ENCODE data around the gene TTC12. TPM values are rescaled to one million over a fixed set of nuclear protein-coding genes. Genes with fewer than 3 reads are reported as not detected.

TTC12 gene
- total RNA-seq, 2 experiments from 2014 or later = 3.6 to 3.9 TPM

- DNase-seq (ENCODE audit: low spot score) = no peak
- H3K4me3 ChIP-seq (ENCODE audit: low read depth, low read length, poor library complexity, severe bottlenecking) = no peak overlapping the region
- intact Hi-C loops (cut with micrococcal nuclease; ENCODE audit: unreplicated experiment) = no loop called here
- H3K4me1 ChIP-seq (ENCODE audit: insufficient read depth, low read length, poor library complexity, severe bottlenecking) = no peaks in the 10 kb centered on the region
- H3K27ac ChIP-seq (ENCODE audit: low read depth, low read length, poor library complexity, severe bottlenecking) = no peak overlapping the region
- ChIA-PET CTCF (ENCODE audit: unreplicated experiment) (no interaction called here), POLR2A (interaction anchor here (0.6 kb wide), 1 partner anchor 1703 kb away, joined by 5 read pairs; no protein-coding TSS in a partner anchor)
- no TSS peak for BruUV-seq (replicated peaks)
- H3K36me3 ChIP-seq (ENCODE audit: insufficient read depth, low read length) = no peaks in the 10 kb centered on the region
- no peaks in the 10 kb centered on the region for H3K79me2 ChIP-seq (ENCODE audit: insufficient read depth, low read depth, low read length)
- H2AFZ ChIP-seq (ENCODE audit: low read length) = no peak overlapping the region
- no peaks in the 10 kb centered on the region for H3K9me2 ChIP-seq (ENCODE audit: insufficient read depth, low read length)
- H3K9me3 ChIP-seq (ENCODE audit: low read length) = no peaks in the 10 kb centered on the region
- TF ChIP-seq EZH2phosphoT487 (IDR thresholded peaks at IDR 0.05; ENCODE audit: borderline replicate concordance, low read depth, low read length) (no peak), CTCF (conservative IDR thresholded peaks at IDR 0.05; ENCODE audit: low read length) (no peak)
- H4K20me1 ChIP-seq (ENCODE audit: insufficient read depth, low read length) = no peaks in the 10 kb centered on the region
- H3K4me2 ChIP-seq (ENCODE audit: low read length) = no peak overlapping the region
Measured at GRCh38 chr11:113350336-113351067, 36.1 kb downstream of the TTC12 start.

- no TSS peak for BruUV-seq (replicated peaks)
- ChIA-PET POLR2A (no interaction called here), CTCF (ENCODE audit: unreplicated experiment) (no interaction called here)
- intact Hi-C loops (cut with micrococcal nuclease; ENCODE audit: unreplicated experiment) = no loop called here
- DNase-seq (ENCODE audit: low spot score) = no peak
- TF ChIP-seq EZH2phosphoT487 (IDR thresholded peaks at IDR 0.05; ENCODE audit: borderline replicate concordance, low read depth, low read length) (no peak), CTCF (conservative IDR thresholded peaks at IDR 0.05; ENCODE audit: low read length) (no peak)
- H3K79me2 ChIP-seq (ENCODE audit: insufficient read depth, low read depth, low read length) = no peaks in the 10 kb centered on the region
- no peak overlapping the region for H3K27ac ChIP-seq (ENCODE audit: low read depth, low read length, poor library complexity, severe bottlenecking)
- no peaks in the 10 kb centered on the region for H3K36me3 ChIP-seq (ENCODE audit: insufficient read depth, low read length)
- H3K4me2 ChIP-seq (ENCODE audit: low read length) = no peak overlapping the region
- H2AFZ ChIP-seq (ENCODE audit: low read length) = no peak overlapping the region
- no peaks in the 10 kb centered on the region for H3K9me2 ChIP-seq (ENCODE audit: insufficient read depth, low read length)
- no peaks in the 10 kb centered on the region for H4K20me1 ChIP-seq (ENCODE audit: insufficient read depth, low read length)
- H3K4me3 ChIP-seq (ENCODE audit: low read depth, low read length, poor library complexity, severe bottlenecking) = no peak overlapping the region
- H3K9me3 ChIP-seq (ENCODE audit: low read length) = no peaks in the 10 kb centered on the region
- no peaks in the 10 kb centered on the region for H3K4me1 ChIP-seq (ENCODE audit: insufficient read depth, low read length, poor library complexity, severe bottlenecking)
Measured at GRCh38 chr11:113351068-113351450, 36.7 kb downstream of the TTC12 start.

GRCh38 chr11:113351480-113351879 is 37.1 kb downstream of the TTC12 start:
- BruUV-seq (replicated peaks) = no TSS peak
- H3K36me3 ChIP-seq (ENCODE audit: insufficient read depth, low read length) = no peaks in the 10 kb centered on the region
- no peaks in the 10 kb centered on the region for H3K9me2 ChIP-seq (ENCODE audit: insufficient read depth, low read length)
- no peak overlapping the region for H3K27ac ChIP-seq (ENCODE audit: low read depth, low read length, poor library complexity, severe bottlenecking)
- intact Hi-C loops (cut with micrococcal nuclease; ENCODE audit: unreplicated experiment) = no loop called here
- DNase-seq (ENCODE audit: low spot score) = no peak
- POLR2A ChIA-PET = no interaction called here
- H3K9me3 ChIP-seq (ENCODE audit: low read length) = no peaks in the 10 kb centered on the region
- H4K20me1 ChIP-seq (ENCODE audit: insufficient read depth, low read length) = no peaks in the 10 kb centered on the region
- no peak overlapping the region for H3K4me2 ChIP-seq (ENCODE audit: low read length)
- CTCF ChIA-PET (ENCODE audit: unreplicated experiment) = no interaction called here
- H2AFZ ChIP-seq (ENCODE audit: low read length) = no peak overlapping the region
- no peaks in the 10 kb centered on the region for H3K79me2 ChIP-seq (ENCODE audit: insufficient read depth, low read depth, low read length)
- H3K4me3 ChIP-seq (ENCODE audit: low read depth, low read length, poor library complexity, severe bottlenecking) = no peak overlapping the region
- no peak for TF ChIP-seq CTCF (conservative IDR thresholded peaks at IDR 0.05; ENCODE audit: low read length)
- TF ChIP-seq EZH2phosphoT487 (IDR thresholded peaks at IDR 0.05; ENCODE audit: borderline replicate concordance, low read depth, low read length) = no peak
- H3K4me1 ChIP-seq (ENCODE audit: insufficient read depth, low read length, poor library complexity, severe bottlenecking) = no peaks in the 10 kb centered on the region

Data from OCI-LY7 (cell line).